Measurements from ENCODE around the gene CCDC85B. TPM values are rescaled to one million over a fixed set of nuclear protein-coding genes. Genes with fewer than 3 reads are reported as not detected.

CCDC85B gene
- total RNA-seq, 1 donor from 2014 or later, result 29.7 TPM

DNA sequence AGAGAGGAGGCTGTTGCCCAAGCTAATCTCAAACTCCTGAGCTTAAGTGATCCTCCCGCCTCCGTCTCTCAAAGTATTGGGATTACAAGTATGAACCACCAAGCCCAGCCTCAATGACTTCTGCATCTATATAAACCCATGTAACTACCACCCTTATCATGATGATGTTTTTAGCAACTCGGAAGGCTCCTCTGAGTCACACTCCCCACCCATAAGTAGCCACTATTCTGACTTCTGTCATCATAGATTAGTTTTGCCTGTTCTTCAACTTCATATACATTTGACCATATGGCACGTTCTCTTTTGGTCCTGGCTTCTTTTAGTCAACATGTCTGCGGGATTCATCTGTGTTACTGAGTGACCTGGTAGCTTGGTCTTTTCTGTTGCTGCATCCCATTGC is 16.1 kb downstream of the CCDC85B start:
- Histone ChIP-seq H3K27me3 (ENCODE audit: control insufficient read depth, insufficient read depth, low read length) (no peaks in the 10 kb centered on the region), H3K4me3 (ENCODE audit: low read depth, low read length) (no peak overlapping the region), H3K36me3 (ENCODE audit: control insufficient read depth, insufficient read depth, low read length) (no peaks in the 10 kb centered on the region)
- no peak for FAIRE-seq
- TF ChIP-seq, protein P1, sequence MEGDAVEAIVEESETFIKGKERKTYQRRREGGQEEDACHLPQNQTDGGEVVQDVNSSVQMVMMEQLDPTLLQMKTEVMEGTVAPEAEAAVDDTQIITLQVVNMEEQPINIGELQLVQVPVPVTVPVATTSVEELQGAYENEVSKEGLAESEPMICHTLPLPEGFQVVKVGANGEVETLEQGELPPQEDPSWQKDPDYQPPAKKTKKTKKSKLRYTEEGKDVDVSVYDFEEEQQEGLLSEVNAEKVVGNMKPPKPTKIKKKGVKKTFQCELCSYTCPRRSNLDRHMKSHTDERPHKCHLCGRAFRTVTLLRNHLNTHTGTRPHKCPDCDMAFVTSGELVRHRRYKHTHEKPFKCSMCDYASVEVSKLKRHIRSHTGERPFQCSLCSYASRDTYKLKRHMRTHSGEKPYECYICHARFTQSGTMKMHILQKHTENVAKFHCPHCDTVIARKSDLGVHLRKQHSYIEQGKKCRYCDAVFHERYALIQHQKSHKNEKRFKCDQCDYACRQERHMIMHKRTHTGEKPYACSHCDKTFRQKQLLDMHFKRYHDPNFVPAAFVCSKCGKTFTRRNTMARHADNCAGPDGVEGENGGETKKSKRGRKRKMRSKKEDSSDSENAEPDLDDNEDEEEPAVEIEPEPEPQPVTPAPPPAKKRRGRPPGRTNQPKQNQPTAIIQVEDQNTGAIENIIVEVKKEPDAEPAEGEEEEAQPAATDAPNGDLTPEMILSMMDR (IDR thresholded peaks at IDR 0.05; ENCODE audit: insufficient read depth, low read length, severe bottlenecking), result no peak
- DNase-seq (ENCODE audit: low read depth), result peak; percentile 66

DNA sequence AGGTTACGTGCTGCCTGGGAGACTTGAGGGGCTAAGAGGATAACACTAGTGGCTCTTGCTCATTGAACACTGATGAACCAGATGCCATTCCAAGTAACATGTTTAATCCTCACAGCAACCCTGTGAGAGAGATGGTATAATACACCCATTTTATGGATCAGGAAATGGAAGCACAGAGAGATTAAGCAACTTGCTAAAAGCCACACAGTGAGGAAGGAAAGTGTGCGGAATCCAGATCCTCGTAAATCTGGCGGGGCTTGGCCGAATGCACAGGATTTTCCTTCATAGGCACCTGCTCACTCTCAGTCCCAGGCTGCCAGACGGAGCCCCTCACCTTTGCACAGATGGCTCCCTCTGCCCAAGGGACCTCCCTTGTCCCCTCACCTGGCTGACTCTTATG is 17.4 kb downstream of the CCDC85B start:
- FAIRE-seq (no peak), DNase-seq (ENCODE audit: low read depth) (no peak)
- Histone ChIP-seq H3K4me3 (ENCODE audit: low read depth, low read length) (no peak overlapping the region), H3K27me3 (ENCODE audit: control insufficient read depth, insufficient read depth, low read length) (no peaks in the 10 kb centered on the region), H3K36me3 (ENCODE audit: control insufficient read depth, insufficient read depth, low read length) (no peaks in the 10 kb centered on the region)
- TF ChIP-seq, protein P1 (IDR thresholded peaks at IDR 0.05; ENCODE audit: insufficient read depth, low read length, severe bottlenecking), result no peak

DNA sequence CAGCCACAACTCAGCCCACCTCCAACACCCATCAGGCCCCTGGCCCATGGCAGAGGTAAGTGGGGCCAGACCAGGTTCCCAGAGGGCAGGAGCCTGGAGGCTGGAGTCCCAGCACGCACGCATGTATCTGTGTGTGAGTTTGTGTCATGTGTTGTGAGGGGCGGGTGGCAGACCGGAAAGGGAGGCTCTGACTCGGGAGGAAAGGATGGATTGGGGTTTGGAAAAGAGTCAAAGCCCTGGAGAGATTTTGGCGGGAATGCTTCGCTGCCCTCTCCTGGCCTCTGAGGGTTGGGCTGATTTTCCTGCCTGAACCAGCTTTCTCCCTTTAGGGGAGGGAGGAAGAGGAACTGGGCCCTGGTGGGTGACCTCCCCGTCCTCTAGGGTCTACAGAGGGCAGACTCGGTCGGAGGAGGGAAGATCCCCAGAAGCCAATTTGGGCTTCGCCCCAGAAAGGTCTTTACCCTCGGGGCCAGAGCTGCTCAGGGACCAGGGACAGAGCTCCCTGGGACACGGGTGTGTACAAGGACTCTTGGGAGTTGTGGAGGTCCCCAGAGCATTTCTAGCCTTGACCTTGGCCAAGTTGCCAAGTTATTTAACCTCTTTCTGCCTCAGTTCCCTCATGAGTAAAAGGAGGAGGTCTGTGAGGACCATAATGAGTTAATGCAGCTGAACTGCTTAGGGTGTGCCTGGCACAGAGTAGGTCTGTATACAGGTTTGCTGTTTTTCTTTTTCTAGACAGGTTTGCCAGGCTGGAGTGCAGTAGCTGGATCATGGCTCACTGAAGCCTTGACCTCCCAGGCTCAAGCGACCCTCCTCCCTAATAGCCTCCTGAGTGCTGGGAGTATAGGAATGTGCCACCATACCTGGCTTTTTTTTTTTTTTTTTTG is 21.5 kb downstream of the CCDC85B start:
- H3K27me3 ChIP-seq (ENCODE audit: control insufficient read depth, insufficient read depth, low read length), result no peaks in the 10 kb centered on the region
- no peak for FAIRE-seq
- H3K36me3 ChIP-seq (ENCODE audit: control insufficient read depth, insufficient read depth, low read length), result no peaks in the 10 kb centered on the region
- H3K4me3 ChIP-seq (ENCODE audit: low read depth, low read length), result no peak overlapping the region
- DNase-seq (ENCODE audit: low read depth), result peak; percentile 79
- TF ChIP-seq, protein P1 (IDR thresholded peaks at IDR 0.05; ENCODE audit: insufficient read depth, low read length, severe bottlenecking), result peak; percentile 35

DNA sequence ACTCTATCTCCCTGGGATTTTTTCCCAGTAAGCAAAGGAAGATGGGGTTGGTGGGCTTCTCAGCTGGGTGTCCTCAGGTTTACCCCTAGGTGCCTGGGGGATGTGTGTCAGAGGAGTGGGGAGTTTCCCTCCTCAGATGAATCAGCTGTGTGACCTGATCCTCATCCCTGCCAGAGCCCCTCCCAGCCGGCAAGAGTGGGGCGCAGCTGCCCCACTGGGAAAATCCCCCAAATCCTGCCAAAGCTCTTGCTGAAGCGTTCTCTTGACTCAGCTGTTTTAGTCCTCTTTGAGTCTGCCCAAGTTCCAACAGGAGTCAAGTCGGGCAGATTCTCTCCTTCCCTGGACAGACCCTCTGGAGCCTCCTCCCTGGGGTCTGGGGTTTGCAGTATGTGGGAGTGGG is 22.4 kb downstream of the CCDC85B start:
- Histone ChIP-seq H3K4me3 (ENCODE audit: low read depth, low read length) (no peak overlapping the region), H3K27me3 (ENCODE audit: control insufficient read depth, insufficient read depth, low read length) (no peaks in the 10 kb centered on the region), H3K36me3 (ENCODE audit: control insufficient read depth, insufficient read depth, low read length) (peaks cover 2% of the 10 kb centered on the region)
- DNase-seq (ENCODE audit: low read depth) (peak; percentile 91), FAIRE-seq (no peak)
- TF ChIP-seq, protein P1 (IDR thresholded peaks at IDR 0.05; ENCODE audit: insufficient read depth, low read length, severe bottlenecking), result no peak

DNA sequence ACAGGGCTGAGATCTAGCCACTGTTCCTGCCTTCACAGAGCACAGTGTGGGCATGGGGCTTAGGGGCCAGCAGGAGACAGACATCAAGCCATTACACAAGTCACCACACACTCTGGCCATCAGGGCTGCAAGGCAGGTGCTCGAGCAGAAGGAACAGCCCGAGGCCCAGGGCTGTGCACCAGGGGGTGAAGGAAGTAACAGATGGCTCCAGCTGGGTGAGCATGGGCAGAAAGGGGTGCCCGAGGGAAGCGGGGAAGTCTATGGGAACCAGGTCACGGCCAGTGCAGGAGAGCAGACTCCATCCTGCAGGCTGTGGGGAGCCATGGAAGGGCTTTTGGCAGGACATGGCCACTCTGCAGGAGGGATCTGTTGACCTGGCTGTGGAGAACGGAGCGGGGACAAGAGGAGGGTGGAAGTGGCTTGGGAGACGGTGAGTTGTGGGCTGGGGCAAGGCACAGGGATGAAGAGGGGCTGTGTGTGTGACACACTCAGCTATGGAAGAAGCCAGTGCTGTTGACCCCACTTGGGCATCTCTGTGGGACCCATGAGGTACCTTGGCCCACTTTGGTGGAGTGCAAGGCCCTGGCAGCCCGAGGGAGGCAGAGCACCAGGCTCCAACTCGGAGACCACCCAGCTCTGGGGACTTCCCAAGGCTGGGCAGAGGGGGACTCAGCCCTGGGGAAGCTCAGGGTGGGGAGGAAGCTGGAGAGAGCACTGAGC is 24.8 kb downstream of the CCDC85B start:
- TF ChIP-seq, protein P1 (IDR thresholded peaks at IDR 0.05; ENCODE audit: insufficient read depth, low read length, severe bottlenecking), result no peak
- no peak overlapping the region for H3K4me3 ChIP-seq (ENCODE audit: low read depth, low read length)
- peaks cover 2% of the 10 kb centered on the region for H3K36me3 ChIP-seq (ENCODE audit: control insufficient read depth, insufficient read depth, low read length)
- FAIRE-seq, result no peak
- H3K27me3 ChIP-seq (ENCODE audit: control insufficient read depth, insufficient read depth, low read length), result no peaks in the 10 kb centered on the region
- DNase-seq (ENCODE audit: low read depth), result no peak
